Endothelial cell of umbilical vein (primary cell): ENCODE measurements around the gene SH2D6. TPM values are rescaled to one million over a fixed set of nuclear protein-coding genes. Genes with fewer than 3 reads are reported as not detected.

Experiments used
- BruUV-seq: library from RNA; stranded (reverse); fragments of 400-500 nt; replicated peaks from 2 replicates; lab custom pipeline; 2021; lab: Mats Ljungman, UMichigan
- CTCF ChIA-PET: fragments of 300-600, 350-600 bp; sonication (Branson Sonifier 250); formaldehyde crosslinking; loops from one replicate; lab custom pipeline; 2021; ENCODE audit warnings: antibody characterized with exemption, inconsistent platforms; lab: Charles Lee
- POLR2A ChIA-PET: fragments of 300-600, 350-600 bp; sonication (Branson Sonifier 250); formaldehyde crosslinking; loops from one replicate; lab custom pipeline; 2021; ENCODE audit warnings: antibody characterized with exemption, inconsistent platforms; lab: Charles Lee
- DNase-seq: peaks from one replicate; pipeline ENCODE4 v3.0.0-alpha.2; 2011; ENCODE audit warnings: low read depth, low spot score
- FAIRE-seq: peaks from 2 replicates; lab custom pipeline; 2011; peaks lifted over from hg19 to GRCh38; lab: Jason Lieb, UNC
- H2AFZ ChIP-seq: 2 replicates; pipeline ENCODE4 v1.6.0; 2012; ENCODE audit warnings: low read depth, low read length, control low read depth, inconsistent platforms
- H3K27ac ChIP-seq: 2 replicates; pipeline ENCODE4 v1.5.1; 2011; ENCODE audit warnings: low read depth, mild to moderate bottlenecking, control low read depth, low read length, moderate library complexity; ENCODE audit not compliant: insufficient read depth
- H3K27me3 ChIP-seq, 2 experiments: 2 replicates each; pipeline versions ENCODE4 v1.6.0 to v1.6.1; 2011; ENCODE audit warnings: low read length in 2 of 2, mixed read lengths in 1 of 2; ENCODE audit not compliant: control insufficient read depth in 2 of 2, insufficient read depth in 2 of 2
- H3K36me3 ChIP-seq, 2 experiments: 2 replicates in 1 of 2; 3 replicates in 1 of 2; pipeline ENCODE4 v1.5.1; 2011; ENCODE audit warnings: low read length in 2 of 2, mild to moderate bottlenecking in 1 of 2, moderate library complexity in 1 of 2; ENCODE audit not compliant: control insufficient read depth in 2 of 2, insufficient read depth in 2 of 2; ENCODE audit errors: extremely low read depth in 1 of 2
- H3K4me1 ChIP-seq: 3 replicates; pipeline ENCODE4 v1.5.1; 2011; ENCODE audit warnings: mild to moderate bottlenecking, low read length; ENCODE audit not compliant: control insufficient read depth, insufficient read depth; ENCODE audit errors: extremely low read depth
- H3K4me2 ChIP-seq: 2 replicates; pipeline ENCODE4 v1.6.1; 2011; ENCODE audit warnings: low read length, control low read depth, mixed read lengths; ENCODE audit not compliant: insufficient read depth
- H3K4me3 ChIP-seq, 3 experiments: fragments of 200-600 bp in 1 of 3; sonication (generic), shearing (Covaris generic) in 1 of 3; replicated peaks in 1 of 3; 2 replicates each; pipeline ENCODE4 v1.5.1; 2011 to 2016; ENCODE audit warnings: control low read depth in 3 of 3, low read length in 3 of 3, mild to moderate bottlenecking in 2 of 3, inconsistent platforms in 1 of 3, low read depth in 1 of 3, moderate library complexity in 1 of 3; ENCODE audit not compliant: insufficient read depth in 1 of 3
- H3K79me2 ChIP-seq: 2 replicates; pipeline ENCODE4 v1.6.0; 2012; ENCODE audit warnings: low read length, inconsistent platforms; ENCODE audit not compliant: control insufficient read depth, insufficient read depth
- H3K9ac ChIP-seq: replicated peaks from 2 replicates; pipeline ENCODE3; 2011; ENCODE audit warnings: low read length, control low read depth; ENCODE audit not compliant: insufficient read depth; ENCODE audit errors: extremely low read depth
- H3K9me1 ChIP-seq: replicated peaks from 3 replicates; pipeline ENCODE4 v1.6.0; 2011; ENCODE audit warnings: mild to moderate bottlenecking, low read length; ENCODE audit not compliant: control insufficient read depth, insufficient read depth; ENCODE audit errors: extremely low read depth
- H3K9me3 ChIP-seq: replicated peaks from 2 replicates; pipeline ENCODE4 v1.5.1; 2012; ENCODE audit warnings: low read length, inconsistent platforms; ENCODE audit not compliant: control insufficient read depth, insufficient read depth
- H4K20me1 ChIP-seq: replicated peaks from 2 replicates; pipeline ENCODE3; 2011; ENCODE audit warnings: mild to moderate bottlenecking, low read length; ENCODE audit not compliant: control insufficient read depth, insufficient read depth; ENCODE audit errors: extremely low read depth
- EZH2 ChIP-seq: IDR thresholded peaks from 2 replicates; pipeline ENCODE4 v1.6.1; 2012; ENCODE audit warnings: borderline replicate concordance, low read depth, mild to moderate bottlenecking, moderate library complexity, low read length, inconsistent platforms; ENCODE audit not compliant: severe bottlenecking
- FOS ChIP-seq: IDR thresholded peaks from 2 replicates; pipeline ENCODE4 v1.6.1; 2011; ENCODE audit warnings: mild to moderate bottlenecking, low read length, moderate library complexity, borderline replicate concordance; ENCODE audit not compliant: insufficient read depth
- GATA2 ChIP-seq: IDR thresholded peaks from 2 replicates; pipeline ENCODE4 v1.7.0; 2011; ENCODE audit warnings: low read depth, mild to moderate bottlenecking, moderate library complexity, mixed read lengths, low read length; ENCODE audit not compliant: insufficient read length, insufficient read depth
- JUN ChIP-seq: IDR thresholded peaks from 2 replicates; pipeline ENCODE4 v1.6.1; 2011; ENCODE audit warnings: borderline replicate concordance, low read depth; ENCODE audit not compliant: insufficient read length, insufficient read depth
- MYC ChIP-seq: IDR thresholded peaks from one replicate; pipeline ENCODE4 v1.6.1; 2011; ENCODE audit warnings: mild to moderate bottlenecking, low read depth, low read length
- POLR2A ChIP-seq: IDR thresholded peaks from 2 replicates; pipeline ENCODE4 v1.6.1; 2012; ENCODE audit warnings: low read depth, mild to moderate bottlenecking, control low read depth, low read length
- POLR2AphosphoS5 ChIP-seq: IDR thresholded peaks from 2 replicates; pipeline ENCODE4 v1.6.1; 2012; ENCODE audit warnings: low read depth, mild to moderate bottlenecking, control low read depth, low read length, moderate library complexity; ENCODE audit not compliant: insufficient read depth
- dilution Hi-C: fragments of 300-500 bp; cut with MboI; formaldehyde crosslinking; loops from one replicate; pipeline ENCODE4 v1.15.0; 2019; ENCODE audit warnings: low sequenced_read_pairs; ENCODE audit not compliant: extremely low pct_ligation_motif_present
- intact Hi-C: fragments of 100-400 bp; cut with micrococcal nuclease; formaldehyde crosslinking; loops from one replicate; pipeline ENCODE4 v1.10.0; 2022
- polyA plus RNA-seq, 4 experiments: library from polyadenylated mRNA; depleted of rRNA in 3 of 4; stranded (reverse) in 3 of 4; unstranded in 1 of 4; fragments of >200 nt; gene quantifications; 2 replicates each; pipeline versions ENCODE4 v1.2.1 to v1.2.3, GENCODE V29; 2011 to 2012; ENCODE audit warnings: missing spikeins in 1 of 4
- total RNA-seq: library from RNA; stranded (reverse); gene quantifications from 2 replicates; pipeline ENCODE4 v1.2.3, GENCODE V29; 2021
- TF ChIP-seq, protein P1 (sequence below): IDR thresholded peaks from 2 replicates; pipeline ENCODE4 v1.6.1; 2011; ENCODE audit not compliant: insufficient read depth, insufficient read length
- TF ChIP-seq, protein P2 (sequence below), 2 donors: IDR thresholded peaks; 1 replicate in 1 of 2; 2 replicates in 1 of 2; pipeline ENCODE4 v1.5.1; 2011; ENCODE audit warnings: low read length in 2 of 2, mild to moderate bottlenecking in 2 of 2, moderate library complexity in 2 of 2, control low read depth in 1 of 2, inconsistent platforms in 1 of 2, low read depth in 1 of 2; ENCODE audit not compliant: insufficient read depth in 1 of 2; ENCODE audit errors: extremely low read depth in 1 of 2

SH2D6 gene
- total and polyA plus RNA-seq, 2 donors (not counting 3 experiments of a cell fraction or from before 2014, with no cell fraction given): 0.53 TPM; not detected in 1

DNA sequence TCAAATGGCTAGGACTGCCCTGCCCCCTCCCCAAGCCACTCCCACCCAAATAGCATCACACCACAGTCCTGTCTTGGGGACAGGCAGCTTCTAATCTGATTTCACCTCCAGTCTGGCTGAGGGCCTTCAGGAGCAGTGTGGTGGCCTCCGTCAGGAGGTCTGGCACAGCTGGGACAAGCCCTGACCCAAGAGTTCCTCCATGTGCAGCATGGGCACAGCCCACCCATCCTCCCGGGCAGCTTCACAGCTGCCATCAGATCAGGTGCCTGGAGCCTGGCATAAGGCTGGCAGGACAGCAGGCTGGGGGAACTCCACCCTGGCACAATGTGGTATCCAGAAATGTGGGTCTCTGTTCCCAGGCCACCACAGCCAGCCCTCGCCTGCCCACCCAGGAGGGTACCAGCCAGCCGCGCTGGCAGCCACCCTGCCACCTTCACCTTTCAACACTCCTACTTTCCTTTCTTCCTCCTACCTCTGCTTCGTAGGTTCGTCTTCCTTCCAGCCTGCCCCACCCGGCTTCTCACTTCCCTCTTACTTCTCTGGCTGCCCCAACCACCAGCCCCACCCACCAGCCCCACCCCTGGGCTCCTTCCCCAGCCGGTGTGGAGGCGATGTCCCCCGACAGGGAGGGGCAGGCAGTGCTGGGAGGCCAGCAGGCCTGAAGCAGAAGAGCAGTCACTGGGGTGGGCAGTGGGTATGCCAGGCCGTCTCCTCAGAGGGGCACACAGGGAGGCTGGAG is 8.5 kb upstream of the SH2D6 start, which contains the start of gene CAPG:
TSS of gene CAPG (minus strand) at position 522 of the 739 bp plus-strand sequence. CDS start 8,221 bp downstream, outside the sequence.
- dilution Hi-C loops: no loop called here
- BruUV-seq: no TSS peak
- Histone ChIP-seq H4K20me1 (no peaks in the 10 kb centered on the region), H3K4me1 (peaks cover 14% of the 10 kb centered on the region), H3K9me3 (no peaks in the 10 kb centered on the region), H3K36me3 (no peaks in the 10 kb centered on the region), H3K9me1 (no peaks in the 10 kb centered on the region), H3K4me2 (no peak within 1 kb of the TSS), H3K79me2 (no peaks in the 10 kb centered on the region), H2AFZ (no peak within 1 kb of the TSS), H3K27ac (no peak within 1 kb of the TSS), H3K4me3 (no peak within 1 kb of the TSS), H3K9ac (no peak within 1 kb of the TSS), H3K27me3 (no peaks in the 10 kb centered on the region)
- FAIRE-seq: no peak
- DNase-seq: no peak
- CTCF ChIA-PET: no interaction called here
- intact Hi-C loops: no loop called here
- TF ChIP-seq POLR2A (no peak), JUN (no peak), MYC (no peak), EZH2 (no peak)
- POLR2A ChIA-PET: no interaction called here

DNA sequence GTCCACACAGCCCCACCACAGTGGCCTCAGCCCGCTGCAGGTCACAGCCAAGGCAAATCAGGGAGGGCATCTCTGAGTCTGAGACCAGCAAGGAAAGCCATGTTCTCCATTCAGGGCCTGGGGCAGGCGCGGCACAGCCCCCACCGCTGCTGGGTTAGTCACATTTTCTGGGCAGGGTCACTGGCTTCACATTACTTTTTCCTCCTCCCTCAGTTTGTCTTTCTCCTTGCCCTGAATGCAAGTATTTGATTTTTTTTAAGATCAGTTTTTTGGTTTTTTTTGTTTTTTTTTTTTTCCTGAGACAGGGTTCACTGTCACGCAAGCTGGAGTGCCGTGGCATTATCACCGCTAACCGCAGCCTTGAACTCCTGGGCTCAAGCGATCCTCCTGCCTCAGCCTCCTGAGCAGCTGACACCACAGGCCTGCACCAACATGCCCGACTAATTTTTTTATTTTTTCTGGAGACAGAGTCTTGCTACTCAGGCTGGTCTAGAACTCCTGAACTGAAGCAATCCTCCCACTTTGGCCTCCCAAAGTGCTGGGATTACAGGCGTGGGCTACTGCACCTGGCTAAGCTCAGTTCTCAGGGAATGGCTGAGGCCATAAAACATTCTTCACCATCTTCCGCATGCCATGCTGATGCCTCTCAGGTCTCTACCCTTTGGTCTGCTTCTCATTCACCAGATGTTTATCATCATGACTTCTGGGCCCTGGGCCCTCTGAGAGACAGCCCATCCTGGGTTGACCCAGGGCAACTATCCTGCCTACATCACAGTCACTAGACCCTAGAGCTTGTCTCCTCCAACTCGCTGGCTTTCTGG is 7.7 kb upstream of the SH2D6 start:
- Histone ChIP-seq H4K20me1 (no peaks in the 10 kb centered on the region), H2AFZ (no peak overlapping the region), H3K4me1 (peaks cover 9% of the 10 kb centered on the region), H3K79me2 (no peaks in the 10 kb centered on the region), H3K27me3 (no peaks in the 10 kb centered on the region), H3K27ac (no peak overlapping the region), H3K9me1 (no peaks in the 10 kb centered on the region), H3K36me3 (no peaks in the 10 kb centered on the region), H3K9ac (no peak overlapping the region), H3K4me3 (no peak overlapping the region), H3K9me3 (no peaks in the 10 kb centered on the region), H3K4me2 (no peak overlapping the region)
- dilution Hi-C loops: no loop called here
- intact Hi-C loops: no loop called here
- POLR2A ChIA-PET: no interaction called here
- FAIRE-seq: no peak
- CTCF ChIA-PET: interaction anchor here (0.6 to 1.3 kb wide), 2 partner anchors 140 to 261 kb away, joined by 3 read pairs; no protein-coding TSS in a partner anchor
- DNase-seq: no peak
- TF ChIP-seq, protein P1, sequence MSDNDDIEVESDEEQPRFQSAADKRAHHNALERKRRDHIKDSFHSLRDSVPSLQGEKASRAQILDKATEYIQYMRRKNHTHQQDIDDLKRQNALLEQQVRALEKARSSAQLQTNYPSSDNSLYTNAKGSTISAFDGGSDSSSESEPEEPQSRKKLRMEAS: no peak
- TF ChIP-seq, protein P2, sequence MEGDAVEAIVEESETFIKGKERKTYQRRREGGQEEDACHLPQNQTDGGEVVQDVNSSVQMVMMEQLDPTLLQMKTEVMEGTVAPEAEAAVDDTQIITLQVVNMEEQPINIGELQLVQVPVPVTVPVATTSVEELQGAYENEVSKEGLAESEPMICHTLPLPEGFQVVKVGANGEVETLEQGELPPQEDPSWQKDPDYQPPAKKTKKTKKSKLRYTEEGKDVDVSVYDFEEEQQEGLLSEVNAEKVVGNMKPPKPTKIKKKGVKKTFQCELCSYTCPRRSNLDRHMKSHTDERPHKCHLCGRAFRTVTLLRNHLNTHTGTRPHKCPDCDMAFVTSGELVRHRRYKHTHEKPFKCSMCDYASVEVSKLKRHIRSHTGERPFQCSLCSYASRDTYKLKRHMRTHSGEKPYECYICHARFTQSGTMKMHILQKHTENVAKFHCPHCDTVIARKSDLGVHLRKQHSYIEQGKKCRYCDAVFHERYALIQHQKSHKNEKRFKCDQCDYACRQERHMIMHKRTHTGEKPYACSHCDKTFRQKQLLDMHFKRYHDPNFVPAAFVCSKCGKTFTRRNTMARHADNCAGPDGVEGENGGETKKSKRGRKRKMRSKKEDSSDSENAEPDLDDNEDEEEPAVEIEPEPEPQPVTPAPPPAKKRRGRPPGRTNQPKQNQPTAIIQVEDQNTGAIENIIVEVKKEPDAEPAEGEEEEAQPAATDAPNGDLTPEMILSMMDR (IDR thresholded peaks at IDR 0.05; ENCODE audit: extremely low read depth in 1 of 2, insufficient read depth in 1 of 2, low read depth in 1 of 2, low read length in 2 of 2): no peak
- TF ChIP-seq FOS (no peak), JUN (no peak), POLR2A (no peak), MYC (no peak), EZH2 (no peak), GATA2 (no peak), POLR2AphosphoS5 (no peak)
- BruUV-seq: no TSS peak
